ENCODE results near the gene CDKAL1. TPM values are rescaled to one million over a fixed set of nuclear protein-coding genes. Genes with fewer than 3 reads are reported as not detected.

The CDKAL1 gene
- total and polyA plus RNA-seq, 10 of the 15 experiments (the other 5 are each of a cell fraction or from before 2014, with no cell fraction given), result 10.7 to 26.9 (median 17.3) TPM

GRCh38 chr6:20775981-20776380 is 241.7 kb downstream of the CDKAL1 start:
- Histone ChIP-seq H3K4me3 (no peak overlapping the region), H3K4me1 (ENCODE audit: control insufficient read depth, insufficient read depth, low read length) (no peaks in the 10 kb centered on the region), H4K20me1 (ENCODE audit: control insufficient read depth, insufficient read depth) (no peaks in the 10 kb centered on the region), H3K9me3 (replicated peaks; ENCODE audit: control insufficient read depth, insufficient read depth, low read length) (no peaks in the 10 kb centered on the region), H3K79me2 (ENCODE audit: control insufficient read depth, insufficient read depth, low read length) (no peaks in the 10 kb centered on the region), H2AFZ (ENCODE audit: control insufficient read depth, low read depth, low read length) (no peak overlapping the region), H3K27ac (ENCODE audit: control insufficient read depth, insufficient read depth) (no peak overlapping the region), H3K27me3 (replicated peaks in 1 of 2; ENCODE audit: control insufficient read depth in 2 of 2, insufficient read depth in 2 of 2, low read length in 1 of 2) (no peaks in the 10 kb centered on the region), H3K9ac (ENCODE audit: control insufficient read depth, insufficient read depth, low read length) (no peak overlapping the region), H3K36me3 (ENCODE audit: control insufficient read depth in 2 of 2, insufficient read depth in 2 of 2, low read length in 1 of 2) (no peaks in the 10 kb centered on the region; a peak in 1 of 4 replicates), H3K4me2 (ENCODE audit: control insufficient read depth, insufficient read depth) (no peak overlapping the region)
- no peak for FAIRE-seq
- intact Hi-C loops (cut with micrococcal nuclease; ENCODE audit: unreplicated experiment) (no loop called here), in situ Hi-C loops (cut with MboI) (no loop called here)
- no peak for ATAC-seq
- no peak for DNase-seq (ENCODE audit: low read depth, low spot score)
- SMC1A ChIA-PET (ENCODE audit: uncharacterized antibody, unreplicated experiment), result interaction anchor here (1.1 to 1.4 kb wide), 3 partner anchors 10 to 88 kb away, joined by 3 to 5 read pairs (median 3); no protein-coding TSS in a partner anchor
- 96% methylated on average over 1 of the region's 1 CpG for WGBS (ENCODE audit: insufficient coverage, insufficient replicate concordance, low lambda C conversion rate, missing lambda C conversion rate)
- no TSS peak for BruUV-seq (replicated peaks)
- TF ChIP-seq FOS (IDR thresholded peaks at IDR 0.05; ENCODE audit: borderline replicate concordance, extremely low read depth, insufficient read length) (no peak), IKZF2 (IDR thresholded peaks at IDR 0.05) (no peak), CBX3 (IDR thresholded peaks at IDR 0.05; ENCODE audit: borderline replicate concordance, low read depth) (no peak), RAD51 (IDR thresholded peaks at IDR 0.05) (no peak), ZBTB4 (CRISPR knock-in tag; IDR thresholded peaks at IDR 0.05) (no peak), ZNF384 (IDR thresholded peaks at IDR 0.05; ENCODE audit: borderline replicate concordance, low read depth, low read length) (no peak), BCL3 (IDR thresholded peaks at IDR 0.05; ENCODE audit: borderline replicate concordance, insufficient read depth, low read depth, low read length, poor library complexity, severe bottlenecking) (no peak), SP1 (IDR thresholded peaks at IDR 0.05; ENCODE audit: low read depth, low read length) (no peak), JUNB (IDR thresholded peaks at IDR 0.05) (no peak), BMI1 (IDR thresholded peaks at IDR 0.05; ENCODE audit: borderline replicate concordance) (no peak), SIN3A (IDR thresholded peaks at IDR 0.05; ENCODE audit: low read depth, low read length) (no peak), LARP7 (IDR thresholded peaks at IDR 0.05) (no peak), POLR2AphosphoS2 (IDR thresholded peaks at IDR 0.05; ENCODE audit: low read depth, low read length) (no peak), SMAD1 (IDR thresholded peaks at IDR 0.05; ENCODE audit: low read depth, partially characterized antibody) (no peak), CBFB (IDR thresholded peaks at IDR 0.05; ENCODE audit: low read depth) (no peak), BRCA1 (IDR thresholded peaks at IDR 0.05; ENCODE audit: low read depth, low read length) (no peak), ZNF622 (IDR thresholded peaks at IDR 0.05) (no peak), POU2F2 (IDR thresholded peaks at IDR 0.05; ENCODE audit: borderline replicate concordance, low read depth, low read length) (no peak)
- CTCF ChIA-PET, result no interaction called here
- RAD21 ChIA-PET (ENCODE audit: unreplicated experiment), result no interaction called here
- POLR2A ChIA-PET, result no interaction called here
